Fibroblast of skin of abdomen (primary cell): Measurements from ENCODE around the gene SNRPN.
"Not testable (repeated sequence)": the region's sequence is repeated elsewhere in the genome, so short reads cannot be mapped to it uniquely, and the experiment has no call there.

Experiments used
- DNase-seq: peaks from one replicate; pipeline ENCODE4 v3.0.0-alpha.2; 2013

The SNRPN gene

DNA sequence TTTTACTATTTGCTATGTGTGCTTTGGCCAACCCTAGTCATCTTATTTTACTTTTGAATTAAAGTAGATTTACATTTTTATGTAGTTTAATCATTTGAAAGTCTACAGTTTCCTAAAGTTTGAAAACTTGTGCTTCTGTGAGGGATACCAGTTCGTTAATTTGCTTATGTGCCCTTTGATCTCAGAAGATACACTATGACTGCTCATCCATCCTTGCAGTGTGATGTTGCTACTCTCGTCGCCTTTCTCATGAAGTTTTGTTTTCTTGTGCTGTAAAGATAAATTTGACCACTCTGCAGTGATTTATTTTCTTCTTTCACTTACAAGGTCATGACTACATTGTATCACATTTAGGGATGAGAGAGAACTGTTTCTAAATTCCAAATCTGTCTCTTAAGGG, 16.3 kb downstream of the SNRPN start:
- DNase-seq, result no peak

- DNase-seq, result no peak
Observed at GRCh38 chr15:24971772-24972171, 17.0 kb downstream of the SNRPN start.

- not testable (repeated sequence) for DNase-seq
Observed at GRCh38 chr15:24972707-24973106, 17.9 kb downstream of the SNRPN start.

DNA sequence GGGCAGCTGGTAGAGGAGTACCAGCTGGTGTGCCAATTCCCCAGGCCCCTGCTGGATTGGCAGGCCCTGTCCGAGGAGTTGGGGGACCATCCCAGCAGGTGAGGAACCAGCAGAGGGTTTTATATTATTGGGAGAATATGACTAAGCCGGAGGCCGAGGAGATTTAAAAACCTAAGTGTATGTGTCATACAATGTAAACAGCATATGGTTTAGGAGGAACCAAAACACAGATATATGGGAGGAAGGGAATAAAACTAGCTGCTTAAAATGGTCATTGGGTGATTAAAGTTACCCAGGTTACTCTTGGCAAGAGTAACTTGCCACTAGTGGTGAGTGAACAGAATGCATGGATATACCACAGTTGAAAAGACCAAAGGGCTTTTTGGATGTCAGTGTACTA, 22.1 kb downstream of the SNRPN start:
- DNase-seq, result no peak

DNA sequence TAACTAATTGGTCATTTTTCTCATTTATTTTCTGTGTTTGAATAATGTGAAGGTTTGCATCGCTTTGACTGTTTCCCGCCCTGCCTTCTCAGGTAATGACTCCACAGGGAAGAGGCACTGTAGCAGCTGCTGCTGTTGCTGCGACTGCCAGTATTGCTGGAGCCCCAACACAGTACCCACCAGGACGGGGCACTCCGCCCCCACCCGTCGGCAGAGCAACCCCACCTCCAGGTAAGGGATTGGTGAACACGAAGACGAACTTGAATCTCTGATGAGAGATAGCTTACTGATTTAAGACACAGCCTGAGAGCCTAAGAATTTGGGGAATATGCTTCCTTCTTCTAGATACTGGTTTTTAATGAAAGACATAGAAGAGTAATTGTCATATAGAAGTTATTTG, 22.9 kb downstream of the SNRPN start:
- DNase-seq, result no peak

GRCh38 chr15:24985224-24985623, 30.4 kb downstream of the SNRPN start:
- no peak for DNase-seq

DNA sequence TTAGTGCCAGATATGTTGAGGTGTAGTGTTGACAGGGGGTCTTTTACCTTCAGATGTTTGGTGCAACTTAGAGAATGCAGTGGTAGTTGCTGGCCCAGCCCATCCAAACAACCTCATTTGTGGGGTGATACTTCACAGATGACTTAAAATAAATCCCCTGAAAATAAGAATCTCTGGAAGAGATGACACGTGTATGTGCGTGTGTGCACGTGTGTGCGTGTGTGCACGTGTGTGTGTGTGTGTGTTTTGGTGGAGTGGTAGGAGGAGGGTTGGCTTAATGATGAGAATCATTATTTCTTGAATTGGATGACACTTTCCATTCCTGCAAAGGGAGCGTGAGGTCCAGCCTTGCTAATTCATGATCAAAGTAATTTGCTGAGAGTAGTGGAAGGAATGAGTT, 31.9 kb downstream of the SNRPN start:
- DNase-seq, result no peak

DNA sequence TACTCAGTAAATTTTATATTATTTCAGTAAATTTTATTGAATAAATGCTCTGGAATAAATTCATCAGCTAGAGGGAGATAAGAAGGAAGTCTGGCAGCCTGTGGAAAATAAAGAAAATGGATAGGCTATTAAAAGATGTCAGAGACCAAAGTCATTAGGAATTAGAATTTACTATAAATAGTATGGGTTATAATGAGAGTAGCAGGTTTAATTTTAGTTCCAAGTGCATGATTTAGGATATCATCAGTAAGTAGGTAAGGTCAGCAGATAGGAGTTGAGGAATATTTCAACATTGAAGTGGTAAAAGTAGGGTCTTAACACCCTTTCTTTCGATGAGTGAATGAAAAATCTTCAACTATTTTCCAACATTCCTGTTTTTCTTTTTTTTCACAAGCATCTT, 64.6 kb downstream of the SNRPN start:
- no peak for DNase-seq

- peak; percentile 8 for DNase-seq
Observed at GRCh38 chr15:25022233-25022632, 67.4 kb downstream of the SNRPN start.
